BJ (cell line): ENCODE measurements around the gene EFCAB7. TPM values are rescaled to one million over a fixed set of nuclear protein-coding genes. Genes with fewer than 3 reads are reported as not detected.

ENCODE experiments used
- CTCF ChIA-PET: fragments of 350-600 bp; formaldehyde crosslinking; extraction: SDS; loops from one replicate; lab custom pipeline; 2021; ENCODE audit warnings: antibody characterized with exemption, inconsistent platforms; lab: Yijun Ruan, JAX
- POLR2A ChIA-PET: fragments of 300-600 bp; sonication (Branson Sonifier 250); formaldehyde crosslinking; extraction: SDS; loops from one replicate; lab custom pipeline; 2021; ENCODE audit warnings: antibody characterized with exemption; lab: Charles Lee
- DNase-seq: peaks from one replicate; pipeline ENCODE4 v3.0.0-alpha.2; 2011; ENCODE audit warnings: low read depth
- H3K27me3 ChIP-seq: 2 replicates; pipeline ENCODE4 v1.6.0; 2011; ENCODE audit warnings: low read length; ENCODE audit not compliant: control insufficient read depth, insufficient read depth
- H3K36me3 ChIP-seq: 2 replicates; pipeline ENCODE4 v1.5.1; 2011; ENCODE audit warnings: low read length; ENCODE audit not compliant: control insufficient read depth, insufficient read depth
- H3K4me3 ChIP-seq: 2 replicates; pipeline ENCODE4 v1.5.1; 2011; ENCODE audit warnings: low read depth, mild to moderate bottlenecking, control low read depth, low read length
- CTCF ChIP-seq: IDR thresholded peaks from 2 replicates; pipeline ENCODE4 v1.5.1; 2011; ENCODE audit warnings: low read depth, mild to moderate bottlenecking, control low read depth, inconsistent platforms, low read length, moderate library complexity; ENCODE audit not compliant: insufficient read depth
- polyA plus RNA-seq: library from polyadenylated mRNA; depleted of rRNA; stranded (reverse); fragments of >200 nt; gene quantifications from 2 replicates; pipeline ENCODE4 v1.2.3, GENCODE V29; 2011

The EFCAB7 gene
- polyA plus RNA-seq, 1 experiment: 0.98 TPM

GRCh38 chr1:63601463-63601862 lies 78.1 kb downstream of the EFCAB7 start:
- no peak for DNase-seq
- Histone ChIP-seq H3K27me3 (no peaks in the 10 kb centered on the region), H3K4me3 (no peak overlapping the region), H3K36me3 (no peaks in the 10 kb centered on the region; the same call in 1 of the 2 replicates)
- ChIA-PET POLR2A (no interaction called here), CTCF (interaction anchor here (0.6 kb wide), 1 partner anchor 539 kb away, joined by 3 read pairs; no protein-coding TSS in a partner anchor)
- TF ChIP-seq CTCF: no peak

GRCh38 chr1:63601912-63602311 lies 78.6 kb downstream of the EFCAB7 start:
- TF ChIP-seq CTCF: no peak
- no peak for DNase-seq
- Histone ChIP-seq H3K4me3 (no peak overlapping the region), H3K27me3 (no peaks in the 10 kb centered on the region), H3K36me3 (no peaks in the 10 kb centered on the region; the same call in 1 of the 2 replicates)
- POLR2A ChIA-PET: no interaction called here
- CTCF ChIA-PET: interaction anchor here (0.6 kb wide), 1 partner anchor 538 kb away, joined by 3 read pairs; no protein-coding TSS in a partner anchor

- no peaks in the 10 kb centered on the region; the same call in 1 of the 2 replicates for H3K36me3 ChIP-seq
- no peaks in the 10 kb centered on the region for H3K27me3 ChIP-seq
- ChIA-PET CTCF (interaction anchor here (1.1 kb wide), 1 partner anchor 11 kb away, joined by 3 read pairs; no protein-coding TSS in a partner anchor), POLR2A (no interaction called here)
- no peak overlapping the region for H3K4me3 ChIP-seq
- DNase-seq: no peak
- TF ChIP-seq CTCF: no peak
Measured at GRCh38 chr1:63602629-63603028, 79.3 kb downstream of the EFCAB7 start.

GRCh38 chr1:63603810-63604209 lies 80.5 kb downstream of the EFCAB7 start:
- ChIA-PET CTCF (no interaction called here), POLR2A (no interaction called here)
- no peaks in the 10 kb centered on the region; the same call in 1 of the 2 replicates for H3K36me3 ChIP-seq
- no peak for TF ChIP-seq CTCF
- H3K4me3 ChIP-seq: no peak overlapping the region
- no peaks in the 10 kb centered on the region for H3K27me3 ChIP-seq
- DNase-seq: no peak

- no peak for DNase-seq
- no peak for TF ChIP-seq CTCF
- no peaks in the 10 kb centered on the region for H3K27me3 ChIP-seq
- ChIA-PET CTCF (interaction anchor here (1.0 kb wide), 1 partner anchor 12 kb away, joined by 3 read pairs; no protein-coding TSS in a partner anchor), POLR2A (no interaction called here)
- H3K36me3 ChIP-seq: no peaks in the 10 kb centered on the region; the same call in 1 of the 2 replicates
- H3K4me3 ChIP-seq: no peak overlapping the region
Measured at GRCh38 chr1:63607322-63607721, 84.0 kb downstream of the EFCAB7 start.
